ENCODE measurements around the gene NFATC2IP.
"Not testable (repeated sequence)": the region's sequence is repeated elsewhere in the genome, so short reads cannot be mapped to it uniquely, and the experiment has no call there.

Gene NFATC2IP

DNA sequence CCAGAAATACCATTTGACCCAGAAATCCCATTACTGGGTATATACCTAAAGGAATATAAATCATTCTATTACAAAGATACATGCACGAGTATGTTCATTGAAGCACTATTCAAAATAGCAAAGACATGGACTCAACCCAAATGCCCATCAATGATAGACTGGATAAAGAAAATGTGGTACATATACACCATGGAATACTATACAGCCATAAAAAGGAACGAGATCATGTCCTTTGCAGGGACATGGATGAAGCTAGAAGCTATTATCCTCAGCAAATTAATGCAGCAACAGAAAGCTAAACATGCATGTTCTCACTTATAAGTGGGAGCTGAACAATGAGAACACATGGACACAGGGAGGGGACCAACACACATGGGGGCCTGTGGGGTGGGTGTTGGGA is 24.5 kb upstream of the NFATC2IP start:
- not testable (repeated sequence) for DNase-seq

DNA sequence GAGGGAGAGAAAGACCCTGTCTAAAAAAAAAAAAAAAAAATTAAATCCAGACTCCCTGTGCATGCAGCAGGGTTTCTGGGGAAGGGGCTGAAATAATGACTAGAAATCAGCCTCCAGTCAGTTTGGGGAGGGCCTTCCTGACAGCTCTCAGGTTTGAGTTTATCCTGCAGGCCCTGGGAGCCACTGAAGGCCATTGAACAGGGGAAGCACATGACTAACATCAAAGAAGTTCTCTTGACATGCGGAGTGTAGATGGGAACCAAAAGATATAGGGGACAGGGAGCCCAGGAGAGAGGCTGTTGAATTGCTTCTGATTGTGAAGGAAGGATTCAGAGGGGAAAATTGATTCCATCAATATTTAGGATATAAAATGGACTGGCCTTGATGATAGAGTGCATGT is 22.9 kb upstream of the NFATC2IP start:
- no peak for DNase-seq

- no peak for DNase-seq
These were observed 20.5 kb upstream of the NFATC2IP start for GRCh38 chr16:28930203-28930602.

DNA sequence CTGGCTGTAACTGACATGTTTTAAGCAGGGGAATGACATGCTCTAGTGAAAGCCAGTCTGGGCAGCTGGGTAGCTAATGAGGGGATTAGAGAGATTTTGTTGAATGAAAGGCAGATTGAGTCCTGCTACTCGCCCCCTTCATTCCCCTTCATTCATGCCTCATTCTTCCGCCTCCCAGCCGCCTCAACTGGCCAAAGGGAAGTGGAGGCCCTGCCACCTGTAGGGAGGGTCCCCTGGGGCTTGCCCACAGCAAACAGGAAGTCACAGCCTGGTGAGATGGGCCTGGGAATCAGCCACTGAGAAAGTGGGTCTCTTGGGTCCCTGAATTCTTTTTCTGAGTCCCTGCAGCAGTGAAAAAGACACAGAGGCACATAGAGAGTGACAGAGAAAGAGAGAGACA is 20.1 kb upstream of the NFATC2IP start:
- DNase-seq = no peak

GRCh38 chr16:28931801-28932225 is 18.9 kb upstream of the NFATC2IP start, which contains the start of gene CD19:
CD19 (plus strand) TSS chr16:28931971; CDS start chr16:28932001, 30 bp downstream.
- DNase-seq = no peak

DNA sequence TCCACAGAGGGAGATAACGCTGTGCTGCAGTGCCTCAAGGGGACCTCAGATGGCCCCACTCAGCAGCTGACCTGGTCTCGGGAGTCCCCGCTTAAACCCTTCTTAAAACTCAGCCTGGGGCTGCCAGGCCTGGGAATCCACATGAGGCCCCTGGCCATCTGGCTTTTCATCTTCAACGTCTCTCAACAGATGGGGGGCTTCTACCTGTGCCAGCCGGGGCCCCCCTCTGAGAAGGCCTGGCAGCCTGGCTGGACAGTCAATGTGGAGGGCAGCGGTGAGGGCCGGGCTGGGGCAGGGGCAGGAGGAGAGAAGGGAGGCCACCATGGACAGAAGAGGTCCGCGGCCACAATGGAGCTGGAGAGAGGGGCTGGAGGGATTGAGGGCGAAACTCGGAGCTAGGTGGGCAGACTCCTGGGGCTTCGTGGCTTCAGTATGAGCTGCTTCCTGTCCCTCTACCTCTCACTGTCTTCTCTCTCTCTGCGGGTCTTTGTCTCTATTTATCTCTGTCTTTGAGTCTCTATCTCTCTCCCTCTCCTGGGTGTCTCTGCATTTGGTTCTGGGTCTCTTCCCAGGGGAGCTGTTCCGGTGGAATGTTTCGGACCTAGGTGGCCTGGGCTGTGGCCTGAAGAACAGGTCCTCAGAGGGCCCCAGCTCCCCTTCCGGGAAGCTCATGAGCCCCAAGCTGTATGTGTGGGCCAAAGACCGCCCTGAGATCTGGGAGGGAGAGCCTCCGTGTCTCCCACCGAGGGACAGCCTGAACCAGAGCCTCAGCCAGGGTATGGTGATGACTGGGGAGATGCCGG is 18.2 kb upstream of the NFATC2IP start:
- no peak for DNase-seq

- no peak for DNase-seq
These were observed 17.6 kb upstream of the NFATC2IP start for GRCh38 chr16:28933171-28933570.

DNA sequence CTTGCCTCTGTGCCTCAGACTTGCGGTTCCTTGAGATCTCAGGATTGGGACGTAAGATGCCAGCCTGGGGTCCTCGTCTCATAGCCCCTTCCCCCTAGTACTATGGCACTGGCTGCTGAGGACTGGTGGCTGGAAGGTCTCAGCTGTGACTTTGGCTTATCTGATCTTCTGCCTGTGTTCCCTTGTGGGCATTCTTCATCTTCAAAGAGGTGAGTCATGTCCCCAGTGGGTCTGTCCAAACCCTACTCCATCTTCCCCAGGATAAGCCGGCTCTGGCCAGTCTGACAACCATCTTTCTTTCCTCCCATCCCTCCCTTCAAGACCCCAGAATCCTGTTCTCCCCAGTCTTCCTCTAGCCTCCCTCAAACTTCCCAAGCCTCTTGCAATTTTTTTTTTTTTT is 15.4 kb upstream of the NFATC2IP start:
- DNase-seq = no peak

DNA sequence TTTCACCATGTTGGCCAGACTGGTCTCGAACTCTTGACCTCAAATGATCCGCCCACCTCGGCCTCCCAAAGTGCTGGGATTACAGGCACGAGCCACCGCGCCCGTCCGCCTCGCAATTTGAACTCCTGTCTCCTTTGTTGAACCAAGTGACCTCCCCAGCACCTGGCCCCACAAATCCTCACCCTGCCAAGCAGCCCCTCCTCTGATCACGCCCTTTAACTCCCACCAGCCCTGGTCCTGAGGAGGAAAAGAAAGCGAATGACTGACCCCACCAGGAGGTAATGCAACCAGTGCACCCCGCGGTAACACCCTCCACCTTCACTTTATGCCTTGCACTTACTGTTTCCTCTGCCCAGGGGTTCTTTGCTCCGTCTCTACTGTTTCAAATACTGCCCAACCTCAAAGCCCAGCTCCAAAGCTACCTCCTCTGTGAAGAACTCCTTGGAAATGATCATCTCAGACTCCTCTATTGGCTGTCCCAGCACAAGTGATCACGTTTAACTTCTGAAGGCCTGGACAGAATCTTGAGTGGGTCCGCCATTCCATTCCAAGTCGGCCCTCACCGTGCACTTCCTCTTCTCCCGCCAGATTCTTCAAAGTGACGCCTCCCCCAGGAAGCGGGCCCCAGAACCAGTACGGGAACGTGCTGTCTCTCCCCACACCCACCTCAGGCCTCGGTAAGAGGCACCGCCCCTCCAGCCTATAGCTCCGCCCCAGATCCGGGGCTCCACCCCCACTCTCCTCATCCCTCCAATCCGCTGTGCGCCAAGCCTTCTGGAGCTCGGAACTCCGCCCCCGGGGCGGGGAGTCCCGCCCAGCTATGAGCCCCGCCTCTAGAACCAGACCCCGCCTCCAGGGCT is 14.6 kb upstream of the NFATC2IP start:
- no peak for DNase-seq

GRCh38 chr16:28936784-28937155 is 14.0 kb upstream of the NFATC2IP start:
- DNase-seq = no peak

DNA sequence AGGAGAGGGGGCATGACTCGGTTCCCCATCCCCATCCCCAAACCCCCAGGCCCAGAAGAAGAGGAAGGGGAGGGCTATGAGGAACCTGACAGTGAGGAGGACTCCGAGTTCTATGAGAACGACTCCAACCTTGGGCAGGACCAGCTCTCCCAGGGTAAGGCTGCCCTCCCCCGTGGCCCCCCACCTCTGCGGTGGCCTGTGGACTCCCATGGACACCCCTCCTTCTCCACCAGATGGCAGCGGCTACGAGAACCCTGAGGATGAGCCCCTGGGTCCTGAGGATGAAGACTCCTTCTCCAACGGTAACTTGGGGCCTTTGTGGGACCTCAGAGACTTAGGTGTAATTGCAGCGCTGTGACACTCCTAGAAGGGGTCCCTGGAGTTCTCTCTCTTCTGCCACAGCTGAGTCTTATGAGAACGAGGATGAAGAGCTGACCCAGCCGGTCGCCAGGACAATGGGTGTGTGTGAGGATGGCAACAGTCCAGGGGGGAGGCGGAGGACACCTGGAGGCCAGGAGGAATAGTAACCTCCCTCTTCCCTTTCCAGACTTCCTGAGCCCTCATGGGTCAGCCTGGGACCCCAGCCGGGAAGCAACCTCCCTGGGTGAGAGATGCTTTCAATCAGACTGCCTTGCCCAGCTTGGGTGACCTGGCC is 13.4 kb upstream of the NFATC2IP start:
- DNase-seq = no peak

GRCh38 chr16:28938721-28939120 is 12.0 kb upstream of the NFATC2IP start:
- no peak for DNase-seq

GRCh38 chr16:28939825-28940224 is 10.9 kb upstream of the NFATC2IP start:
- DNase-seq = not testable (repeated sequence)

DNA sequence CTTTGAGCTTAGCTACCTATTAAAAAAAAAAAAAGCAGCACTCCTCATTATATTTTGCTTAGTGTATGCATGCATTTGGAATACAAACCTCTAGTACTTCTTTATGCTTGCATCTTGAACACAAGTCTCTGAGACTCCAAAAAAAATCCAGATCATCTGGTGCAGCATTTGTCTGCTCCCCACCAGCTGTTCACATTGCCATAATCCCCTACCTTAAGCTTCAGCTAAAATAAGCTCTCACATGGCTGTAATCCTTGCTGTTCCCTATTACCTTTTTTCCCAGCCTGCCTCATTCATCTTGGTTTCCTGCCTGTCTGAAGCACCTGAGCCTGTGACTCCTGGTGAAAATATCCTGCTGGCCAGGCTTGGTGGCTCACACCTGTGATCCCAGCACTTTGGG is 7.5 kb upstream of the NFATC2IP start:
- no peak for DNase-seq

- DNase-seq = no peak
These were observed 4.1 kb upstream of the NFATC2IP start for GRCh38 chr16:28946681-28947080.

DNA sequence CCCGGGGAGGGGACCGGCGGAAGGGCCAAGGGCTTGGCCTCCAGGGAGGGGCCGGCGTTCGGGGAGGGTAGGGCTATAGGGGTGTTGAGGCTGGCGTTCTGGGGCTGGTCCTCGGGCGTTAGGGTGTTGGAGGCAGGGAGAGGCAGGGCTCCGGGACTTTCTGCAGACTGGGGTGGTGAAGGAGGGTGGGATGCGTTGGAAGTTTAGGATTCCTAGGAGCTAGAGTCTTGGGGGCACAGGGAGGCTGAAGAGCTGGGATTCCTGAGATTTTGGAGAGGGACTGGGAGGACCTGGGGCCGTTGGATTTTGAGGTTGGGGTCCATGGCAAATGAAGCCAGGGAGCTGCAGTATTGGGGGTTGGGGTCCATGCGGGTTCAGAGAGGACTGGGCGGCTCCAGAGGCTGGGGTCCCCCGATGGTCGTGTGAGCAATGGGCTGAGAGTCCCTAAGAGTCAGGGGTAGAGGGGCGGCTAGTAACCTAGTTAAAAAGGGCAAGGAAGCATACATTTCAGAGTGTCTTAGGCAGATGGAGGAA is 740 bp downstream of the NFATC2IP start:
- no peak for DNase-seq

DNA sequence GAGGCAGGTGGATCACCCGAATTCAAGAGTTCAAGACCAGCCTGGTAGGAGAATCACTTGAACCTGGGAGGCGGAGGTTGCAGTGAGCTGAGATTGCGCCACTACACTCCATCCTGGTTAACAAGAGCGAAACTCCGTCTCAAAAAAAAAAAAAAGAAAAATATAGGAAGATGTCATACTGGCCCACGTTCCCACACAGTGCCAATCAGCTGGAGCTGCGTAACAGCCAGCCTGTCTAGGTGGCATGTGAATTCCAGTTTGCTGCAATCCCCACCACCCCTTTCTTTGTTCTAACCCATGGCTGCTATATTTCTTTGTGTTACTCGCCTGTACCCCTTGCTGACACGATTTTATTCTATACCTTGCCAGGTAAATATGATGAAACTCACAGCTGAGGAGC is 7.5 kb downstream of the NFATC2IP start:
- no peak for DNase-seq

DNA sequence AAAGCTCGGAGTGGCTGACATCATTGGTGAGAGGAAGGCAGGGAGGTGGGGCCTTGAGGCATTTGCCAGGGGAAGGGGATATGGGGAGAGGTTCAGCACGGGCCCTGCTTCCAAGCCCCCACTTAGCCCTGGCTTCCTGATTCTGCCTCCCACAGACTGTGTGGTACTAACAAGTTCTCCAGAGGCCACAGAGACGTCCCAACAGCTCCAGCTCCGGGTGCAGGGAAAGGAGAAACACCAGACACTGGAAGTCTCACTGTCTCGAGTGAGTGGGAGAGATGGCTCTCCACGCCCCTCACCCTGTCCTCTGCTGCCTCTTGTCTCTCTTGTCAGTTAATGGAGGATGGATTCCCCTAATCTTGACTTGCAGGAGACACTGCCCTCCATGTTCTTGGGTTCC is 8.1 kb downstream of the NFATC2IP start:
- no peak for DNase-seq

GRCh38 chr16:28964072-28964471 is 13.3 kb downstream of the NFATC2IP start:
- no peak for DNase-seq

GRCh38 chr16:28964496-28964895 is 13.8 kb downstream of the NFATC2IP start:
- DNase-seq = no peak

GRCh38 chr16:28967156-28967555 is 16.4 kb downstream of the NFATC2IP start:
- DNase-seq = no peak

GRCh38 chr16:28969696-28970095 is 19.0 kb downstream of the NFATC2IP start:
- not testable (repeated sequence) for DNase-seq

- DNase-seq = peak; percentile 64
These were observed 23.3 kb downstream of the NFATC2IP start for GRCh38 chr16:28974007-28974436.

All from DMS79 treated with DMSO at 0.1 percent for 48 hours (cell line).